ENCODE results near the gene HUNK.

DNA sequence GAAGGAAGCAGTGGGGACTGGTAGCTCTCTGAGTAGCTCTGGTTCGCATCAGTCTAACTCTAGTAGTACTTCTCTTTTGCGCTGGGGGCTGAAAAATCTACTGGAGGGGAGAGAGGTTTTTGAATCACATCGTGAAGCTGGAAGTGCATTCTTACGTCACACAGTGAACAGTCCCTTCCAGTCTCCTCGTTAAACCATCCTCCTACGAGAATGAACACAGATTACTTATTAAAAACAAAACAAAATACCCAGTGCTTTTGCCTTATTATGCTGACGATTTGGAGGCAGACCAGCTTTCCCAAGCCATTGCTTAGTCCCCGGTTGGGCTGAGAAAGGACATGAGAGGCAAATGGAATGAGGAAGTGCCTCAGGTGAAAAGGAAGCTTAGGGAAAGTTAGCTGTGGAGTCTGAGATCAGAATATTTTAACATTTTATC, 16.1 kb downstream of the HUNK start:
- no peak for TF ChIP-seq CTCF (IDR thresholded peaks at IDR 0.05)
- TF ChIP-seq ZFX (IDR thresholded peaks at IDR 0.05; ENCODE audit: borderline replicate concordance): no peak

Measured in 22Rv1 (cell line).